Pulmonary artery endothelial cell (primary cell): ENCODE data around the gene C17orf113. TPM values are rescaled to one million over a fixed set of nuclear protein-coding genes. Genes with fewer than 3 reads are reported as not detected.

ENCODE experiments used
- DNase-seq: peaks from one replicate; pipeline ENCODE4 v3.0.0-alpha.2; 2011; ENCODE audit warnings: low read depth, low spot score
- total RNA-seq: library from RNA; depleted of rRNA; stranded (reverse); fragments of >200 nt; gene quantifications from 2 replicates; pipeline ENCODE4 v1.2.3, GENCODE V29; 2014

C17orf113 gene
- 0.11 and 0.26 TPM in 2 replicates for total RNA-seq

DNA sequence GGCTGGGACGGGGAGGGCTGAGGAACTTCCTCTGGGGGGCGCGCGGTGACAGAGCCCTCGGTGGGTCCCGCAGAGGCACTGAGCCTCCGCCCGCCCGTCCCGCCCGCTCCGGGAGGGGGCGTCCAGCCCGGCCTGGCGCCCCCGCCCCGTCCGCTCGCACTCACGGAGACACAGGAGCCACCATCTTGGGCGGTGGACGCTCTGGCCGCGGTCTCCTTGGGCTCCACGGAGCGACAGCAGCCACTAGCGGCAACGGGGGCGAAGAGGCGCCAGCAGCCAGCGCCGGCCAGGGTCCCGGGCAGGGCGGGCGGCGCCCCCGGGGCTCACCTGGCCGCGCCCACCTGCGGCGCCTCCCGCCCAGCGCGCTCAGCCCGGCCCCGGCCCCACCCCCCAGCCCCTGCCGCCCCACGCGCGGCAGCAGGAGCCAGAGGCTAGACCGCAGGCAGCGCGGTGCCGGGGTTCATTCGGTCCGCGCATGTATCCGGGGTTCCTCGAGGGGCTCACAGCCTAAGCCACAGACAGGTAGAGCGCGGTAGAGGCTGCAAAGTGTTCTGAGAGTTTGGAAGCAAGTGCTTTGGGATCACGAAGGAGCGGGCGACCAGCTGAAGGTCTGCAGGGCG, at the start of gene C17orf113:
Gene C17orf113, minus strand, starts transcription at position 209 of the 620 bp plus-strand sequence. CDS start 7,225 bp downstream, outside the sequence.
- no peak for DNase-seq

- no peak for DNase-seq
Measured at GRCh38 chr17:42098730-42099399, 48.5 kb upstream of the C17orf113 start.

GRCh38 chr17:42097691-42098631, 47.6 kb upstream of the C17orf113 start, which contains the start of gene ZNF385C:
TSS of gene ZNF385C (minus strand) at chr17:42098473. CDS start at chr17:42063056, 35,417 bp downstream.
- no peak for DNase-seq

- no peak for DNase-seq
Measured at GRCh38 chr17:42096360-42097111, 46.1 kb upstream of the C17orf113 start.

DNA sequence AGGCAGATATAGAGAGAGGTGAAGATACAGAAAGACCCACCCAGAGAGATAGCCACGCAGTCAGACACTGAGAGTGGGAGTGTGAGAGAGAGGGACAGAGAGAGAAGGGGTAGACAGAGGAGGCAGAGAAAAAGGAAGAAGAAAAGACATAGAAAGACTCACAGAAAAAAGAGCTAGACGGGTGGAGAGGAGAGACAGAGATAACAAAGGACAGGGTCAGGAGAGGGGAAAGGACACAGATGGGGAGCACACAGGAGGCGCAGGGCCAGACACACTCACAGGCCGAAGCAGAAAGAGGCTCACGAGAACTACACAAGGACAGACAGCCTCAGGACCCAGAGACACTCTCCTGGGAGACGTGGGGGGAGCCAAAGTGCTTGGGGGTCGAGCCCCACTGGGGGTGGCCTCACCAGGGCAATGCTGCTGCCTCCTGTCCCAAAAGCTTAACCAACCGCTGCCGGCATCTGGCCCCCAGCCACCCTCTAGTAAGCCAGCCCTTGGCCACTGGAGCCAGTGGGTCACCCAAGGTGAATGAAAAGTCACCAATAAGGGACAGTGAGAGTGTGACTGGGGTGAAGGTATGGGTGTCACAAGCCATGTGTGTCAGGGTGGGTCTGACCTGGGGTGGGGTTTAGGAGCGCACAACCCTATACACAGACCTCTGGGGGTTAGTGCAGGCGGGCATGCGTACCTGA, 44.1 kb upstream of the C17orf113 start:
- no peak for DNase-seq

GRCh38 chr17:42092939-42093338, 42.5 kb upstream of the C17orf113 start:
- DNase-seq: no peak

DNA sequence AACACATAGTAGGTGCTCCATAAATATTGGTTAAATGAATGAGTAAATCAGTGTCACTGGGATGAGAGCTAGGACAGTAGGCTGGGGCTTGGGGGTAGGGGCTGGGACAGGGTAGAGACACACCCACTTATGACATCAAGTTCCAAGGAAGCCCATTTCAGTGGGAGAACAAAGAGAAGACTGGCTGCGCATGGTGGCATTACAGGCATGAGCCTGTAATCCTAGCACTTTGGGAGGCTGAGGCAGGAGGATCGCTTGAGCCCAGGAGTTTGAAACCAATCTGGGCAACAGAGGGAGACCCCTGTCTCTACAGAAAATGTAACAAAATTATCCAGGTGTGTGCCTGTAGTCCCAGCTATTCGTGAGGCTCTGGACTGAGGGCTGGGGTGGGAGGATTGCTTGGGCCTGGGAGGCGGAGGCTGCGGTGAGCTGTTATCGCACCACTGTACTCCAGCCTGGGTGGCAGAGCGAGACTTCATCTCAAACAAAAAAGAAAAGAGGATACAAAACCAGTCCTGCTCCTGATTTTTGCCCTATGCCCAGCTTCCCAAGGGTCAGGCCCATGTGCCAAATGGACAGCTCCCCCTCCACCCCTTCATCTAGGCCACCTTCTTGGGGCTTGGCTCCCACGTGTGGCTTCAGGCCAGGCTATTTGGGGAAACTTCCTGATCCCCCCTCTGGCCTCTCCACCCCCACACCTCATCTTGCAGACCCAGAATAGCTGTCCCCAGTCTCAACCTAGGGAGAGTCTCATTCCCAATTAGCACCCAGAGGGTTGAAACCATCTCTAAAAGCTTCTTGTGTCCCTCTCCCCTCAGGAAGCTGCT, 40.8 kb upstream of the C17orf113 start:
- DNase-seq: no peak

DNA sequence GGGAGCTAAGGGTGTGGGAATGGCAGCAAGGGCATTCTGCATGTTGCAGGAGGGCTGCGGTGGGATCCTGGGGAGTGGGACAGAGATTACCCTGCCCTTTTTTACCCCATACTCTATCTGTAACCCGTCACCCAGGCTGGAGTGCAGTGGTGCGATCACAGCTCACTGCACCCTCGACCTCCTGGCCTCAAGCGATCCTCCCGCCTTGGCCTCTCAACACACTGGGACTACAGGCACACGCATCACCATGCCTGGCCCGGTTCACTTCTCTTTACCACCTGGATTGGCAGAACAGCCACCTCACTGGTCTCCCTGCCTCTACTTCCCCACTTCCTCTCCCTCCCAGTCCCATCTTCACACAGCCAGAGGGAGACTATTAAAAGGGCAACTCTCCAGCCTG, 38.3 kb upstream of the C17orf113 start:
- DNase-seq: no peak

DNA sequence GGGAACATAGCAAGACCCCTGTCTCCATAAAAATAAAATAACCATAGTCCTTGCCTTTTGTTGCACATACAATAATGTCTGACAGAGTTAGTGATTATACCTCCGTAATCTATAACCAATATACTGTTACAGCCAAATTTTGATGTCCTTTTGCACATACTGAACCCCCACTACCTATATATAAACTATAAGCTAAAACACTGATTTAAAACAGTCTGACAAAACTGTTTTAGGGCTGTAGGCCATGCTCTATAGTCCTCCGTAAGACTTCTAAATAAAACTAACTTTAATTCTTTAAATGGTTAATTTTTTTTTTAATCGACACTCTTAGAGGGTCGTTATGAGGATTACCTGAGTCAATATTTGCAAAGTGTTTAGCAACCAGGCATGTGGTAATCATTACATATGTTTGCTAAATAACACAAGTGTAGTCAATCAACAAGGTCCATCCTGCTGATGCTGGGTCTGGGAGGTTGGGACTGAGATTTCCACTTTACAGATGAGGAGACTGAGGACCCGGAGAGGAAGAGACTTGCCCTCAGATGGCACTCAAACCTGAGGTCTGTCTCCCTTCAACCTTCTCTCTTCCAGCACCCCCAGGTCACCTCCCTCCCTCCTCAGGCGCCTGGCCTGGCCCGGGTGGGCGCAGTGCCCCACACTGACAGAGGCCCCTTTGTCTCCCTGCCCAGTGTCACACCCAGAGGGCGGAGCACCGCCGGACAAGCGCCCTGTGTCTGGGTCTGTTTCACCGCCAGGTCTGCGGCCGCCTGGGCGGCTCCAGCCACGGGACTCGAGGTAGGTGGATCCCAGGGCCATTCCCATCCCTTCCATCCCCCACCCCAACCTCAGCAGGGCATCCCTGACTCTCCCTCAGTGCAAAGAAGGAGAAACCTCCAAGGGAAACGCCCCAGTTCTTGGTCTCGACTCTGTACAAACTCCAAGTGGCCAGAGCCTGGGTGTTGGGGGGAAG, 37.6 kb upstream of the C17orf113 start:
- no peak for DNase-seq

- DNase-seq: no peak
Measured at GRCh38 chr17:42087042-42087701, 36.8 kb upstream of the C17orf113 start.

DNA sequence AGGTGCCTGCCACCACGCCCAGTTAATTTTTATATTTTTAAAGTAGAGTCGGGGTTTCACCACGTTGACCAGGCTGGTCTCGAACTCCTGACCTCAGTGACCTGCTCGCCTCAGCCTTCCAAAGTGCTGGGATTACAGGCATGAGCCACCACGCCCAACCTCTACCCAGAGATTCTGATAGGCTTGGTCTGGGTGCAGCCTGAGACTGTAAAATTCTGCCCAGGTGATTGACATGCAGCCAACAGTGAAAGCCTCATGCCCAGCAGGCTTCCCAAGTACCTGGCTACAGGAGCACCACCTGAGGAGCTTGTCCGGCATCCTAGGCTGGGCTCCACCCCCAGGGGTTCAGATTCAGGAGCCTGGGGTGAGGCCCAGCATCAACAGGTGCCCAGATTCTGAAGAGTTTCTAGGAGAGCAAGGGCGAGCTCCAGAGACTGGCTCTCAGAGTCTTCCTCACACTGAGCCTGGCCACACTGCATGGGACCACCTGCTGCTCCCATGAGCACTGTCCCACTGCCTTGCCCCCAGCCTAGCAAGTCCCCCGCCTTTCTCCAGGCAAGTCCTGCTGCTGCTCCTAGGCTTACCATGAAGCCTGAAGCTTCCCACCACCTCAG, 31.2 kb upstream of the C17orf113 start:
- no peak for DNase-seq

DNA sequence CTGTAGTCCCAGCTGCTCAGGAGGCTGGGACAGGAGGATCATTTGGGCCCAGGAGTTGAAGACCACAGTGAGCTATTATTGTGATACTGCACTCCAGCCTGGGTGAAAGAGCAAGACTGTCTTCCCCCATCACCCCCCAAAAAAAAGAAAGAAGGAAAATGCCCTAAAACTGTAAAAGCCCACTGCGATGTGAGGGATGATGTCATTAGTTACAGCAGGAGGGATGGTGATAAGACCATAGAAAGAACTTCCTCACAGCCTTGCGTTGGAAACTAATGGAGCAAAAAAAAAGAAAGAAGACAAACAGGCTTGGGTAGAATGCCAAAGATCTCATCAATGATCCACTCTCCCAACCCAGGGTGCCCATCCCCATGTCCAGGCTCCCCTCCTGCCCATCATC, 29.1 kb upstream of the C17orf113 start:
- no peak for DNase-seq

DNA sequence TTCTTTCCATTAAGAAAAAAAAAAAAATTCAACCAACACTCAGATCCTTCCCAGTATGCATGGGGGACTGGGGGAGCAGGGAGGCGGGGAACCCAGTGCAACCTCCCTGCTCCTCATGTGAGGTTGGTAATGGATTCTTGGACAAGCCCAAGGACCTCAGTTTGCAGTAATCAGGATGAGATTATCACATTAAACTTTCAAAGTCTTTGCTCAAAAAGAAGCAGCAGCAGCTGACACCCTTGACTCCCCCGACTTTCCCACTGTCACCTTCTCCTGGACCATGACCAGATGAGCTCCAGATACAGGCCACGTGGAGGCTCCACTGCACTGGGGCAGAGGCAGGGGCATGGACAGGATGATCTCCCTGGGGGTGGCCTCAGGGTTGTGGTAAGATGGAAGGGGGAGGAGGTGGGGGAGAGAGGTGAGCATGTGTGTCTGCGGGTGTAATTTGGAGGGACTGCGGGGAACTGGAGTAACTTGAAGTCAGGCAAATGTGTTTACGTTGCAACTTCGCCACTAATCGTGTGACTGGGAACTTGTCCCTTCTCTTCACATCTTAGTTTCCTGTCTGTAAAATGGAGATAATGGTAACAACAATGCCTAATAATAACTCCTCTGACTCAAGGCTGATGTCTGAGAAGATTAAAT, 28.1 kb upstream of the C17orf113 start:
- no peak for DNase-seq

DNA sequence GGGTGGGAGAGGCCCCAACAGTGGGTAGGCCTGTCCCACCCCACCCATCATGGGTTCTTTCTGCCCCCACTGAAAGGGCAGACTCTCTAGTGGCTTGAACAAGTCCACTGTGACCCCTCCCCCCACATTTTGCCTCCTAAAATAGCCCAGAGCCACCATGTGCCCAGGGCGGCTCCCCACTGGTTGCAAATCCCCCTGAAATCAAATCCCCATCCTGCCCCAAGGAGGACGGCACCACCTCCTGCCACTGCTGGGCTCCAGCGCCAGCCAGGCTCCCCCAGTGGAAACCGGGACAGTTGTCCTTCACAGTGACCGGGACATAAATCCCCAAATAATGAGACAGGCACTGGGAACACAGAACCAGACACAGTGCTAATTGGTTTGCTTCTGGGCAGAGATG, 27.4 kb upstream of the C17orf113 start:
- no peak for DNase-seq

DNA sequence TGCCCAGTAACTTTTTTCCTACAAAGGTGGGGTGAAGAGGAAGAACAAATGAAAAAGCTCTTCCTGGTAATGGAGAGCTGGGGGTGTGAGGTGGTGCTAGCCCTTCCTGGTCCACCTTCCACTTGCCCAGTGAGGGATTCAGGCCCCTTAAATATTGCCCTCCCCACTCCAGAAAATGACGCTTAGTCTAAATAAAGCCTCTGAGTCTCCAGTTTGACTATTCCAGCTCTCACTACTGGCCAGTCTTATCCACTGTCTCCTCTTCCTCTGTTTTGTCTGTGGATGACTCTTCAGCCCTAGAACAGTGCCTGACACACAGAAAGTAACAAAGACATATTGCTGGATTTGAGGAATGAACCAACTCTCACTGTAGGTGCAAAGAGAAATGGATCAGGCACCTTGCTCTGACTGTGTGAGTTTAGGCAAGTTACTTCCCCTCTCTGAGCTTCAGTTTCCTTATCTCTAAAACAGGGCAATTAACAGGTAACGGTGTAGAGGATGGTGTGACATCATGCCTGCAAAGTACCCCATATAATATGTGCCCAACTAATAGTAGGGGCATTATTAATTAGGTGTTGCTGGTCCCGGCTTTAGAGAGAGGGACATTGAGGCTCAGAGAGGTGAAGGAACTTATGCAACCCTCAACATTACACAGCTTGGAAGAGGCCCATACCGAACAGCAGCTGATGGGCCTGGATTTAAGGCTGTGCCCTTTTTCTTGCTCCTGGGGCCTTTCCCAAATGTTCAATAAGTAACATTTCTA, 26.6 kb upstream of the C17orf113 start:
- DNase-seq: no peak

DNA sequence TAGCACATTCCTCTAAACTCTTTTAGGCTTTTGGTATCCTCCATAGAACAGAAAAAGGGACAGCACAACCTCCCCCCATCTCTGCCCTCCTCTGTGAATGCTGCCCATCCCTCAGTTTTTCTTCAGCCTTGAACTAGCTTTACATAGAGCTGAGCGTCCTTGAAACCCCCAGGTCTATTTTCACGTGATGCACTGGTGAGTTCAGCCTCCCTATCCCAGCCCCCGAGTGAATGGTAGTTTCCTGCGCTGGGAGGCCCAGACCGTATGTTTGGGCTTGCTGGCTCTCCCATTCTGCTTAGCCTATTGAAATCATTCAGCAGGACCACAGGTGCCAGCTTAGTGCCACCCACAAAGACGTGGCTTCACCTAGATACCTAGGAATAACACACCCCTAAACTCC, 25.4 kb upstream of the C17orf113 start:
- DNase-seq: no peak
